Inflammatory macrophage treated with lipopolysaccharide for 4 hours (primary cell): Measurements from ENCODE around the gene CHTF8.
"Not testable (repeated sequence)": the region's sequence is repeated elsewhere in the genome, so short reads cannot be mapped to it uniquely, and the experiment has no call there.

Source experiments
- DNase-seq: peaks from one replicate; pipeline ENCODE4 v3.0.0-alpha.2; 2020

CHTF8 gene, protein sequence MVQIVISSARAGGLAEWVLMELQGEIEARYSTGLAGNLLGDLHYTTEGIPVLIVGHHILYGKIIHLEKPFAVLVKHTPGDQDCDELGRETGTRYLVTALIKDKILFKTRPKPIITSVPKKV

DNA sequence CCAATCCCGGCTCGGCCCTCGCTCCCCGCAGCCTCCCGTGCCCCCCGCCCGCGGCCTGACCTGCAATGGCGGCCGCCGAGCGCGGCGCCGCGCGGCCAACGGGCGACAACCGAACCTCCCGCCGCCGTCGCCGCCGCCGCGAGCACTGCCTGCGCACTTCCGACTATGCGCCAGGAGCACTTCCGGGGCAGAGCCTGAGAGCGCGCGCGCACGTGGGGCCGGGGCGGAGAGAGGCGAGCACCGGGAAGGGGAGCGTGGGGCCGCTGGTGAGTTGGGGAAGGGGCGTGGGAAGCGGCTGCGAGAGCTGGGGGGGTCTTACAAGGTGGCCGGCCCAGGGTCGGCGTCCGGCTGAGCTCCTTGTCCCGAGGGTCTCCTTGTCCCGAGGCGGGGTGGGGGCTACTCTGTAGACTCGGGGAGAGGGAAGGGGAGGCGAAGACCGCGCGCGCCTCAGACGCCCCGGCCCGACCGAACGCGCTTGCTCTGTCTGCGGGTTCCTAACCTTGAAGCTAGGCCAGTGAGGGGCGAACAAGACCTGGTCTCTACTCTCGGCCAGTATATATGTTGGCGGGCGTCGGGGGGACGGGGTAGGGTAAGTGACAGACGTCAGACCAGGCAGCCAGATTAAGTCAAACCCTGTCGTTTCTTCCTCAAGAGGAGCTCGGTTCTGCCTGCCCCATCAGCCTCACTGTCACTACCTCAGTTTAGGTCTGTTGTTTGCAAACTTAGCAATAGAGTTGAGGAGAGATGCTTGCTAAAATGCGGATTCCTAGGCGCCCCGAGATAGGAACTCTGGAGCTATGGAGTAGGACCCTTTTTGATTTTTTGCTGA is at the start of gene CHTF8, which contains the start of gene UTP4:
TSS of gene CHTF8 (minus strand) at position 165 of the 829 bp plus-strand sequence. CDS start 11,130 bp downstream, outside the sequence.
TSS of gene UTP4 (plus strand) at position 226 of the 829 bp plus-strand sequence. CDS start 811 bp downstream, outside the sequence.
- peak; percentile 88 for DNase-seq

DNA sequence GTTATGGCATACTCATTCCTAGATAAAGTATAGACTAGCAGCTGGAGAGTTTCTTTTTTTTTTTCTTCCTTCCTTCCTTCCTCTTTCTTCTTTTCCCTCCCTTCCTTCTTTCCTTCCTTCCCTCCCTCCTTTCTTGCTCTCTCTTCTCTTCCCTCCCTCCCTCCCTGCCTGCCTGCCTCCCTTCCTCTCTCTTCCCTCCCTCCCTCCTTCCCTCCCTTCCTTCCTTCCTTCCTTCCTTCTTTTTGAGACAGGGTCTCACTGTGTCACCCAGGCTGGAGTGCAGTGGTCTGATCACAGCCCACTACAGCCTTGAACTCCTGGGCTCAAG is 47.6 kb upstream of the CHTF8 start:
- DNase-seq = no peak

DNA sequence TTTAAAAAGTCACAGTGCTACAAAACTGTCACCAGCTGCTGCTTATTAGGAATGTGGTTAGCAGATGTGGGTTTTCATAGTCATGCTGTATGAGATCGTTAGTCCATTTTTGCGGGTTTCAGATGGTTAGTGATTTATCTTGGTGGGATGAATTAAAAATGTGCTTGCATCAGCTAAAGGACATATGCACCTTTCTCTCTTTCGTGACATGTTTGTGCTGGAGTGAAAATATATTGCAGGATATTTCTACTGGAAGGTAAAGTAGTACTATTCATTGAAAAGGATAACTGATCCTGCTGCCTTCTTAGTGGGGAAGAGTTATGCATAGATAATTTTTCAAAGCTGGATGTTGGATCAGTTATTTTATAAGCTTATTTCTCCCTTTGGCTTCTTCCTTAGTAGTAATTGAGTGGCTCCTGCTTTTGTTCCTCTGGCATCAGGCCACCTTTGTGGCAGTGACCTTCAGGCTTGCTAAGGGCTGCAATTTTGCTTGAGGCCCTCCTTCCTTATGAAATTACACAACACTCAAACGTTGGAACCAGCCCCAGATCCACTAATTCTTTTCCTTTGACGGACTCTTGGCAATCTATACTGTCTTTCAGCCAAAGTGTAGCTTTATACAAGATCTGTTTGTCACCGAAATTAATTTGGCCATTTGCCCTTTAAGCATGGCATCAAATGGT is 47.1 kb upstream of the CHTF8 start:
- no peak for DNase-seq

DNA sequence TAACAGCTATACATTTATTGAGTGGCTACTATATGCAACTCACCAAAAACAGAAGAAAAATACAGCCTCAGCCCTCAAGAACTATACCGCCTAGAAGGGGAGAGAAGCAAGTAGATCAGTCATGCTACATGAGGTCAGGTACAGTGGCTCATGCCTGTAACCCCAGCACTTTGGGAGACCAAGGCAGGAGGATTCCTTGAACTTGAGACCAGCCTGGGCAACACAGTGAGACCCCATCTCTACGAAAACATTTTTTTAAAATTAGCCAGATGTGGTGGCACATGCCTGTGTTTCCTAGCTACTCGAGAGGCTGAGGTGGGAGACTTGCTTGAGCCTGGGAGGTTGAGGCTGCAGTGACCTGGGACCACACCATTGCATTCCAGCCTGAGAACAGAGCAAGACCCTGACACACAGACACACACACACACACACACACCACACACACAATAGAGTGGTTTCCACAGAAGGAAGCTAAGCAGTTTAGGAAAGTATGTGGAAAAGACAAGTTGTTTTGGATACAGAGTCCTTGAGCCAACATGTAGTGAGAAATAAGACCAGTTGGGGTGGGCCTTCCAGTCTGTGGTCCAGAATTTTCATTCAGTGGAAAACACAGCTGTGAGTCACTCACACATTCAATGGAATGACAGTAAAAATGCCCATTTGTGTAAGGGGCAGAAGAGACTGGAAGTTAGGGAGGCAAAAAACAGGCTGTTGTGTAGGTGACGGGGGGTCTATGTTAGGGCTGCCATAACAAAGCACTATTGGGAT is 43.8 kb upstream of the CHTF8 start:
- no peak for DNase-seq

DNA sequence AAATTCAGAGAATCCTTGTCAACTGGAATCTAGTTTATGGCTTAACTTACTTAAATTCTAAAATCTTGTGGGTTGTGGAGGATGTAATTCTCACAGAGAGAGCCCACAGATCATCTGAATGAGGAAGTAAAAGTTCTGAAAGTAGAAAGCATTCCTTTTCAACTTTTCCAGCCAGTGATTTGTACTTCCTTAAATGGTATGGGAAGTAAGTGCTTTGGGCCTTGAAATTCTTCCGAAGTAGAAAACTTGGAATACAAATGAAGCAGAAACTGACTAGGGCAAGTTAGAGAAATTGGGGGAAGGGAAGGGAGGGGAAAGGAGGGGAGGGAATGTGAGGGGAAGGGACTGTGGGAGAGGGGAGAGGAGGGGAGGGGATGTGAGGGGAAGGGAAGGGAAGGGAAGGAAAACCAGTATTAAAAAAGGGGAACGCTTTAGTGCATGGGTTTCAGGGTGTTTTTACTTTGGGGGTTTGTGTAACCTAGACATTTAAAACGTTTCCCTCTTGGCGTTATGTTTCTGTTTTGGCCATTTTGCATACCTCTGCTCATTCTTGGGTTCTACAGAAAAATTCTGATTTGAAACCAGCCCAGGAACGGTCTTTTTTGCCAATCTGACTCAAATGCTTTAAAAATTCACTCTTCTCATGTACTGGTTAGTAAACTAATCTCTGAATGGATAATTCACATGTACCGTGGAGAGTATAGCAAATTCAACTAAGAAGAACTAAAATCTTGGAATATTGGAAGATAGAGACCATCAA is 39.1 kb upstream of the CHTF8 start:
- DNase-seq = peak; percentile 86

DNA sequence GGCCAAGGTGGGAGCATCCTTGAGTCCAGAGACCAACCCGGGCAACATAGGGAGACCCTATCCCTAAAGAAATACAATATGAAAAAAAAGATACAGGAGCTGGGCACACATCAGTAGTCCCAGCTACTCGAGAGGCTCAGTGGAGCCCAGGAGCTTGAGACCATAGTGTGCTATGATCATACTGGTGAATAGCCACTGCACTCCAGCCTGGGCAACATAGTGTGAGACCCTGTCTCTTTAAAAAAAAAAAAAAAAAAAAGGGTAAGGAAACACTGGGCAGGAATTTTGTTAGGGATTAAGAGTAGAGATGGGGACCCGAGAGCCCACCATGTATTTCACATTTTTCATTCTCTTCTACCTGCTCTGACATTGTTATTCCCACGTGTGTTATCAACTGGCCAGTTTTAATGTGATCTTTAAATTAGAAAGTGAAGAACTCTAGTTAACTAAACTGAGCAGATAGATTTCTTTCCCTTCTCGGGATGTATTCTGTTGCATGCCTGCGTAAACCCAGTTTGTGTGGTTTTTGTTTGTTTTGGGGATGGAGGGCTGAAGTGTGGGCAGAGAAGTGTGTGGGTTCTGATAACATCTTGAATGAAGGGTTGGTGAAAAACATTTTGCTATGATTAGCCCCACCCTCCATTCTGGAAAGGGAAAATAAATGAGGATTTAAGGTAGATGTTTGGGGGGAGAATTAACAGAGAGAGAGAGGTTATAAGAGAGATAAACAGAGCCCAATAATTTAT is 37.4 kb upstream of the CHTF8 start:
- DNase-seq = no peak

DNA sequence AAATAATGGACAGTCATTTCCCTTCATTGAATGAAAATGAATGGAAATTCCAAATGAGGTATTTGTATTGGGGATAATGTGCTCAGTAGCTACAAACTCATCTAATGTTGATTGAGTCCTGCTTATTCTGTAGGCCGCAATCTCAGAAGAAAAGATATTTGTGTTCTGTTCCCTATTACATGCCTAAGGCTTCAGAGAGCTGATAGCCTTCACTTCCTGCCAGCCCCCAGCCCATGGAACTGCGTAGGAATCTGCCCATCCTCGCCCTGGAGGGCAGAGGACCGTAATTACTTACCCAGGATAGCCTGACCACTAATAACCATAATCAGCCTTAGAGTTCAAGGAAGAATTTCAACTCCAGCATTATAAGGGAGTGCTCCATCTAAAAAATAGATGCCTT is 36.7 kb upstream of the CHTF8 start:
- no peak for DNase-seq

DNA sequence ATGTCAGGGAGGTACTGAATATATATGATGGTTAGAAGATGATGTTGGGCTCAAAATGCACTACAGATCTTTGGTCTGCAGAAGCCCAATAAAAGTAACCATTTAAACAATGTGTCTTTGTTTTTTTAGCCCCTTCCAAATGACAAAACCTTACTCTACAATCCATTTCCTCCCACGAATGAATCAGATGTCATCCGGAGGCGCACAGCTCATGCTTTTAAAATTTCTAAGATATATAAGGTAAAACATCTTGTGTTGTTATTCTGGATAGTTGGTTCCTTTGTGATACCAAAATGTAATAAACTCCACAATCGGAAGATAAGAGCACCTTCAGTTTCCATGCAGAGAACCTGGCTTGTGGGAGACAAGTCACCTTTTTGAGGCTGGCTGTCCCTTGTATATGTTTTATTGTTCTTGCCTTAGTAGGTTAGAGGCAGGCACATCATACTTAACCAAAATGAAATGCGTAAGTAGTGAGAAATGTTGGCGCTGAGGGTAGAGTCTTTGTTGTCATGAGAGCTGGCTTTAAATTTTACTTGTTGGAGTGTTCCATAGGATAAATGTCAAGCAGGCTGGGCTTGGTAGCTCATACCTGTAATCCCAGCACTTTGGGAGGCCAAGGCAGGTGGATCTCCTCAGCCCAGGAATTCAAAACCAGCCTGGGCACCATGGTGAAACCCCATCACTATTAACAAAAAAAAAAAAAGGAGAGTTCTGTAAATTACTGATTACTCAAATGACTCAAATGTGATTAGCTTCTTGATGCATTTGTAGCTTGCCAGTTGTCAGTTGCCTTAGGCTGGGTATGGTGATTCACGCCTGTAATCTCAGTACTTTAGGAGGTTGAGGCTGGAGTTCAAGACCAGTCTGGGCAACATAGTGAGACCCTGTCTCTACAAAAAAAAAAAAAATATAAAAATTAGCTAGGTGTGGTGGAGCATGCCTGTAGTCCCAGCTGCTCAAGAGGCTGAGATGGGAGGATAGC is 34.9 kb upstream of the CHTF8 start:
- DNase-seq = no peak

DNA sequence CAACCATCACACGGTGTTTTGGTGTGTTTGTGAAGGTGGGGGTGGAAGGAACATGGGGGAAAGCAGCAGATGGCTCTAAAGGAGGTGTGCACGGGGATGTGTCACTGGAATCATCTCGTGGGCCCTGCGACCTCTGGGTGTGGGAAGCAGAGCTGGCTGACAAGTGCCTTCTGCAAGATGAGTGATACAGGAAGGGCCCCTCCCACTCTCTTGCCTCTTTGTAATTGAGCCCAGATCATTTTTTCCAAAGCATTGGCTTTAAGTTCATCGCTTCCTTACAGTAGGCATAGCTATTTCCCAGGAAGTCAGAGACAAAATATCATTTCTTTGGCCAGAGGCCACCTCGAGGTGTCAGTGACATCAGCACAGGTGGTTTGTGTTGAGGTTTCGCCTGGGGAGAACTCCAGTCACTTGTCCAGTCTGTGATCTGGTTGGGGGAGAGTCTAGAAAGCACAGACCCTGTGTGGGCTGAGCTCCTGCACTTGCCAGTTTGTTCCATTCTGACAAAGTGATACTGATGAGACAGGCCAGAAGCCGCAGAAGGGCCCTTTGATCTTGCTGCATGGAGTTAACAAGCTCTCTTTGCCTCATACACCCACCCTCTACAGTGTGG is 33.9 kb upstream of the CHTF8 start:
- DNase-seq = peak; percentile 68

DNA sequence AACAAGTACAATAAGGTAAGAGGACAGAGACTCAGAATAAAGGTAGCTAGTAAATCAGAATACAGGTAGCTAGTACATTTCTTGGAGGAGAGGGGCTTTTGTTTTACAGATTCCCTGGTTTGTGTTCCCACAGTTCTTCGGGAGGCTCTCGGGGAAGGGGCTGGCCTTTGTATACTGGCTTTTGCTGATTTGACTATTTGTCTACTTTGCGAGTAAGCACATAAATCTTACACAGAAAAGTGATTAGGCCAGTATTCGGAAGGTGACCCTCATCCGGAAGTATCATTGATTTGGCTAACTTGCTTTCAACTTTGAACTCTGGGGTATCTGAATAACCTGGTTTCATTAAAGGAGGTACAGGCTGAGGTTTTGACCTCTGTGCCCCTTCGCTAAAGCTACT is 33.2 kb upstream of the CHTF8 start:
- no peak for DNase-seq

DNA sequence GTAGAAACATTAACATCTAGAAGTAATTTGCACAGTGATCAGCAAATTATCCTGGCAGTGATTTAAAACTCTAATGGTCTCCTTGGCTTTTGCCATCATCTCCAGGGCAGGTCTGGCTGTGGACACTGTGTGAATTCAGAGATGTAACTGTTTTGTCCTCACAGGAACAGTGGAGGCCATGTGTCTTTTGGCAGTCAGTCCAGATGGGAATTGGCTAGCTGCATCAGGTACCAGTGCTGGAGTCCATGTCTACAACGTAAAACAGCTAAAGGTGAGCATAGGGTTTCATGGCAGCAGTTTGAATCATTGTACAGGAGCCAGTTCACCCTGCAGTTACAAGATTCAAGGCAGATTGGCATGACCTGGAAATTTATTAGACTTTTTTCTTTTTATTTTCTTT is 27.8 kb upstream of the CHTF8 start:
- DNase-seq = no peak

DNA sequence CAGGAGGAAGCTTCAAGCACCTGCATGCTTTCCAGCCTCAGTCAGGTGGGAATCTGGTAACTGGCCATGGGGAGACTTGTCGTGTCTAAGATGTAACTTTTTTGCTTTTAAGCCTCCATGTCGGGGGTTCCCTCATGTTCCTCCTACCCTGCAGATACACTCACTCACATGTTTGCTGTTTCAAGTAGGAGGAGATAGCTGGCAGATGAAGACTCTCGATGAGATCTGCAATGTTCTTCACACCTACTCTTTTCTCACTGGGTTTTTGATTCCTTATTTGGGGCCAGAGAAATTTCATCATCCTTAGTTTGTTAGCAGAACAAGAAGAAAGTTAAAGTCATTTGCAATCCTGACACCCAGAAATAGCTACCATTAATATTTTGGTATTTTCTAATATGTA is 24.8 kb upstream of the CHTF8 start:
- peak; percentile 60 for DNase-seq

DNA sequence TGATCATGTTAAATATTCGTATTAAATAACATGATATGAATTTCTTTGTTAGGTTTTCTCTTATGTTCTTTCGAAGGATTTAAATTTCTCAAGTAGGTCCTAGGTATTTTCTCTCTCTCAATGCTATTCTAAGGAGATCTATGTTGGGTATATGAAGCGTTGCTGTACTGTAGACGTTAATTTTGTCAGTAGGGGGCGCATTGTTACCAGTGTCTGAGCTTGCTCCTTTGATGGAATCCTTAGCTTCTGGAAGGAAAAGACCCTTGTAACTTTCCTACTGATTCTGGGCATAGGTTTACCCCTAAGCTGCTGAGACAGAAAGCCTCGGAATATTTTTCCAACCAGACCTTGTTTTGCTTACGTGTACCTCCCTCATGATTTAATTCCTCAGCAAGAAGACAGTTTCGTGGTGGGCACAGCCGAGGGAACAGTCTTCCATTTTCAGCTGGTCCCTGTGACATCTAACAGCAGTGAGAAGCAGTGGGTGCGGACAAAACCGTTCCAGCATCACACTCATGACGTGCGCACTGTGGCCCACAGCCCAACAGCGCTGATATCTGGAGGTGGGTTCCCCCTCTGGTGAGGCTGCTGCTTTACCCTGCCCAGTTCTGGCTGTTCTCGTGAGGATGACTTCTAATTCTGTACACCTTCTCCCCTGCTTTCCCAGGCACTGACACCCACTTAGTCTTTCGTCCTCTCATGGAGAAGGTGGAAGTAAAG is 17.9 kb upstream of the CHTF8 start:
- DNase-seq = peak; percentile 78

DNA sequence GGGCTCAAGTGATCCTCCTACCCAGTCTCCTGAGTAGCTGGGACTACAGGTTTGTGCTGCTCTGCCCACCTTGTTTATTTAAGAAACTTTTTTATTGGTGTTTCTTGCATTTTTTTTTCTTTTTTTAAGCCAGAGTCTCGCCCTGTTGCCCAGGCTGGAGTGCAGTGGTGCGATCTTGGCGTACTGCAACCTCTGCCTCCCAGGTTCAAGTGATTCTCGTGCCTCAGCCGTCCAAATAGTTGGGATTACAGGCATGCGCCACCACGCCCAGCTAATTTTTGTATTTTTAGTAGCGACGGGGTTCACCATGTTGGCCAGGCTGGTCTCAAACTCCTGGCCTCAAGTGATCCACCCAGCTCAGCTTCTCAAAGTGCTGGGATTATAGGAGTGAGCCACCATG is 17.2 kb upstream of the CHTF8 start:
- not testable (repeated sequence) for DNase-seq

DNA sequence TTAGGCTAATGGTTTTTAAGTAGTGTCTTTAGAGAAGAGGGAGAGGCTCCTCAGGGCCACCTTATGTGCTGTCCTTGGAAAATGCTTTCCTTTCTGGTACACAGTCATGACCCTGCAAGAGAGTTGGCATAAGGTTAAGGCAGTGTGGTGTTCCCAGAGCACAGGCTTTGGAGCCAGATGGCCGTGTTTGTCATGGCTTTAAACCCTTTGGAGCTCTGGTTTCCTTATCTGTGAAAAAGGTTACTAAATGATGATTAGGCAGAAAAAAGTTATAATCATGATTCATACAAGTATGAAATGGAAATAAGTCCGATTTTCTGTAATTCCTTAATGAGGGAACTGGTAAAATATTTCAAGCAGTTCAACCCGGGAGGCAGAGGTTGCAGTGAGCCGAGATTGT is 13.3 kb upstream of the CHTF8 start:
- DNase-seq = no peak

DNA sequence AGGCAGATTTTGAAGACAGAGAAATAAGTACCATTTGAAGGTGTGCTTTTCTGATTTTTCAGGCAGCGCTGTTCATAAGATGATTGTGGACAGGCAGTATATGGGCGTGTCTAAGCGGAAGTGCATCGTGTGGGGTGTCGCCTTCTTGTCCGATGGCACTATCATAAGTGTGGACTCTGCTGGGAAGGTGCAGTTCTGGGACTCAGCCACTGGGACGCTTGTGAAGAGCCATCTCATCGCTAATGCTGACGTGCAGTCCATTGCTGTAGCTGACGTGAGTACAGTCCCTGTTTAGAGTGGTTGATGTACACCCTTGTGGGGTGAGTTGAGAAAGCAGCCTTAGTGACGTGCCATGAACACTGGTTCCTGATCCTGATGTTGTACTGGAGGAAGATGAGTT is 10.7 kb upstream of the CHTF8 start:
- no peak for DNase-seq

DNA sequence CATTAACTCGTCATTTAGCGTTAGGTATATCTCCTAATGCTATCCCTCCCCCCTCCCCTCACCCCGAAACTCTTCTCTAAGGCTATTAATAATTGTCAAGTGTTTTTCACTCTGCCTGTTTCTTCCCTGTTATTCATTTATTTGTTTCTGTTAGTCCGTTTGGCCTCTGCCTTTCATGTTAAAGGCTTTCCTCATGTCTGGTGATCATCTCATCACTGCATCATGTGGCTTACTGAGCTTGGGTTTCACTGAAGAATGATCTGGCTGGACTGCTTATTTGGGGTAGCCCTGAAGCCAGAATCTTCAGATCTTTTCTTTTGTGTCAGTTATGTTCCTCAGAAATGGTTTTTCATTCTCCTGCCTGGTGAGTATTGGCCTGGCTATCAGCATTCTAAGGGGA is 9.5 kb upstream of the CHTF8 start:
- DNase-seq = no peak

DNA sequence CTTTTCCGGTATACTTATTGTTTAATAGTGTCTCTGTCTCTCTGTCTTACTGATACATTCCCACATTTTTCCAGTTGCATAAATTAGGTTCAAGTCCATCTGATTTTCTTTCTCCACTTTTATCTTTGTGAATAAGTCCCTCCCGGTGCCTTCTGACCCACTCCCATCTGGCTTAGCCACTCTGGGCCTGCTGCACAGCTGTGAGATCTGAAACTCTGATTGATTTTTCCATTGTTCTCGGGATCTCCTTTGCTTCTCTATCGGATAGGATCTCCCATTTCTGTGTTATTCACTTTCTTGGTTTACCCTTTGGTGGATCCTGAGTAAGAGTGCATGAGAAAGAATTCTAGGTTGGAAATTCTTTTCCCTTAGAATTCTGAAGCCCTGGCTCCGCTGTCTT is 8.6 kb upstream of the CHTF8 start:
- DNase-seq = no peak

DNA sequence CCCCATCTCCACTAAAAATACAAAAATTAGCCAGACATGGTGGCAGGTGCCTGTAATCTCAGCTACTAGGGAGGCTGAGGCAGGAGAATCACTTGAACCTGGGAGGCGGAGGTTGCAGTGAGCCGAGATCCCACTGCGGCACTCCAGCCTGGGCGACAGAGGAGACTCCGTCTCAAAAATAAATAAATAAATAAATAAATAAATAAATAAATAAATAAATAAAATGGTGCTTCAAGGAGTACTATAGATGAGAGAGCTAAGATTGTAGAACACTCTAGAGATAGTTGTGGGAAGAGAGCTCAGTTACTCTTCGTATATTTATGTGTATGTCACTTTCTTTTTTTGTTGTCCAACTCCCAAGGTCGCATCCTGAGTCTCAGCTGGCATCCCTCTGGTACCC is 7.1 kb upstream of the CHTF8 start:
- DNase-seq = not testable (repeated sequence)
